OCI-LY7 (cell line): ENCODE measurements around the gene ATP1B1.

Source experiments
- EZH2phosphoT487 ChIP-seq: fragments of 200-600 bp; sonication (generic); IDR thresholded peaks from 2 replicates; pipeline ENCODE4 v1.6.1; 2018; ENCODE audit warnings: low read depth, borderline replicate concordance, mild to moderate bottlenecking, mixed run types, antibody characterized with exemption, low read length, moderate library complexity, mixed read lengths
- TF ChIP-seq, protein P1 (sequence below): fragments of 200-600 bp; sonication (generic); conservative IDR thresholded peaks from 2 replicates; pipeline ENCODE4 v1.5.1; 2014; ENCODE audit warnings: mild to moderate bottlenecking, antibody characterized with exemption, low read length, moderate library complexity, mixed read lengths

- TF ChIP-seq, protein P1, sequence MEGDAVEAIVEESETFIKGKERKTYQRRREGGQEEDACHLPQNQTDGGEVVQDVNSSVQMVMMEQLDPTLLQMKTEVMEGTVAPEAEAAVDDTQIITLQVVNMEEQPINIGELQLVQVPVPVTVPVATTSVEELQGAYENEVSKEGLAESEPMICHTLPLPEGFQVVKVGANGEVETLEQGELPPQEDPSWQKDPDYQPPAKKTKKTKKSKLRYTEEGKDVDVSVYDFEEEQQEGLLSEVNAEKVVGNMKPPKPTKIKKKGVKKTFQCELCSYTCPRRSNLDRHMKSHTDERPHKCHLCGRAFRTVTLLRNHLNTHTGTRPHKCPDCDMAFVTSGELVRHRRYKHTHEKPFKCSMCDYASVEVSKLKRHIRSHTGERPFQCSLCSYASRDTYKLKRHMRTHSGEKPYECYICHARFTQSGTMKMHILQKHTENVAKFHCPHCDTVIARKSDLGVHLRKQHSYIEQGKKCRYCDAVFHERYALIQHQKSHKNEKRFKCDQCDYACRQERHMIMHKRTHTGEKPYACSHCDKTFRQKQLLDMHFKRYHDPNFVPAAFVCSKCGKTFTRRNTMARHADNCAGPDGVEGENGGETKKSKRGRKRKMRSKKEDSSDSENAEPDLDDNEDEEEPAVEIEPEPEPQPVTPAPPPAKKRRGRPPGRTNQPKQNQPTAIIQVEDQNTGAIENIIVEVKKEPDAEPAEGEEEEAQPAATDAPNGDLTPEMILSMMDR, result no peak
- no peak for TF ChIP-seq EZH2phosphoT487
These were observed 16.7 kb upstream of the ATP1B1 start for GRCh38 chr1:169089776-169090175.
